Activated gamma-delta T cell treated with Interleukin-2 at 50 U/mL for 16 hours (primary cell): ENCODE data around the gene GSG1.

Experiments
- DNase-seq: peaks from one replicate; pipeline ENCODE4 v3.0.0-alpha.2; 2020

The GSG1 gene

GRCh38 chr12:13117029-13117428 lies 13.6 kb upstream of the GSG1 start:
- no peak for DNase-seq

- no peak for DNase-seq
Measured at GRCh38 chr12:13116259-13116658, 12.8 kb upstream of the GSG1 start.

- DNase-seq: no peak
Measured at GRCh38 chr12:13114251-13115052, 11.0 kb upstream of the GSG1 start.

- DNase-seq: no peak
Measured at GRCh38 chr12:13112968-13113367, 9.5 kb upstream of the GSG1 start.

GRCh38 chr12:13106666-13107065 lies 3.2 kb upstream of the GSG1 start:
- no peak for DNase-seq

GRCh38 chr12:13105781-13106180 lies 2.3 kb upstream of the GSG1 start:
- DNase-seq: no peak

- no peak for DNase-seq
Measured at GRCh38 chr12:13104409-13104808, 942 bp upstream of the GSG1 start.

GRCh38 chr12:13102461-13103195 lies 839 bp downstream of the GSG1 start:
- DNase-seq: no peak

- peak; percentile 8 for DNase-seq
Measured at GRCh38 chr12:13101821-13102375, 1.6 kb downstream of the GSG1 start.

GRCh38 chr12:13100882-13101769 lies 2.3 kb downstream of the GSG1 start:
- peak; percentile 91 for DNase-seq

GRCh38 chr12:13100605-13100881 lies 2.9 kb downstream of the GSG1 start:
- DNase-seq: no peak

- no peak for DNase-seq
Measured at GRCh38 chr12:13099844-13100604, 3.4 kb downstream of the GSG1 start.

- no peak for DNase-seq
Measured at GRCh38 chr12:13099066-13099843, 4.2 kb downstream of the GSG1 start.

- DNase-seq: no peak
Measured at GRCh38 chr12:13097491-13098011, 5.9 kb downstream of the GSG1 start.

GRCh38 chr12:13095266-13095995 lies 8.0 kb downstream of the GSG1 start:
- DNase-seq: no peak

GRCh38 chr12:13094367-13094766 lies 9.1 kb downstream of the GSG1 start:
- no peak for DNase-seq

- DNase-seq: no peak
Measured at GRCh38 chr12:13093848-13094220, 9.6 kb downstream of the GSG1 start.

GRCh38 chr12:13093191-13093847 lies 10.1 kb downstream of the GSG1 start:
- DNase-seq: no peak

- DNase-seq: no peak
Measured at GRCh38 chr12:13091832-13092231, 11.6 kb downstream of the GSG1 start.

- no peak for DNase-seq
Measured at GRCh38 chr12:13090054-13090453, 13.4 kb downstream of the GSG1 start.
